GM19372 (cell line): Measurements from ENCODE around the gene ESR2.
"Not testable (repeated sequence)": the region's sequence is repeated elsewhere in the genome, so short reads cannot be mapped to it uniquely, and the experiment has no call there.

ENCODE experiments used
- ATAC-seq: cut with Tn5 transposase; IDR thresholded peaks from one replicate; pipeline ENCODE4 v1.9.1; 2021; ENCODE audit warnings: mild to moderate bottlenecking, low read depth, moderate library complexity; ENCODE audit not compliant: unreplicated experiment

Gene ESR2

GRCh38 chr14:64201921-64202545, 92.1 kb downstream of the ESR2 start:
- ATAC-seq, result no peak

GRCh38 chr14:64201296-64201695, 92.9 kb downstream of the ESR2 start:
- ATAC-seq, result no peak

GRCh38 chr14:64200170-64200569, 94.0 kb downstream of the ESR2 start:
- no peak for ATAC-seq

GRCh38 chr14:64198486-64198885, 95.7 kb downstream of the ESR2 start:
- no peak for ATAC-seq

GRCh38 chr14:64197996-64198395, 96.2 kb downstream of the ESR2 start:
- ATAC-seq, result no peak

GRCh38 chr14:64196814-64197411, 97.3 kb downstream of the ESR2 start:
- ATAC-seq, result no peak

GRCh38 chr14:64196056-64196455, 98.1 kb downstream of the ESR2 start:
- ATAC-seq, result no peak

GRCh38 chr14:64195199-64195598, 99.0 kb downstream of the ESR2 start:
- ATAC-seq, result peak; percentile 70

- ATAC-seq, result no peak
These were observed 99.8 kb downstream of the ESR2 start for GRCh38 chr14:64194404-64194803.

GRCh38 chr14:64193821-64194220, 100.3 kb downstream of the ESR2 start:
- no peak for ATAC-seq

- no peak for ATAC-seq
These were observed 102.4 kb downstream of the ESR2 start for GRCh38 chr14:64191756-64192155.

- ATAC-seq, result no peak
These were observed 103.1 kb downstream of the ESR2 start for GRCh38 chr14:64190974-64191502.

- ATAC-seq, result no peak
These were observed 106.8 kb downstream of the ESR2 start for GRCh38 chr14:64187331-64187730.

GRCh38 chr14:64186231-64187129, 107.7 kb downstream of the ESR2 start:
- no peak for ATAC-seq

- ATAC-seq, result no peak
These were observed 109.0 kb downstream of the ESR2 start for GRCh38 chr14:64185184-64185583.

- ATAC-seq, result no peak
These were observed 110.0 kb downstream of the ESR2 start for GRCh38 chr14:64184103-64184729.

- not testable (repeated sequence) for ATAC-seq
These were observed 111.3 kb downstream of the ESR2 start for GRCh38 chr14:64182908-64183307.

GRCh38 chr14:64178814-64179213, 115.4 kb downstream of the ESR2 start:
- ATAC-seq, result no peak

- no peak for ATAC-seq
These were observed 117.8 kb downstream of the ESR2 start for GRCh38 chr14:64176330-64176729.

- no peak for ATAC-seq
These were observed 119.0 kb downstream of the ESR2 start for GRCh38 chr14:64174922-64175782.
